ENCODE data around the gene NRXN3.

NRXN3 gene

GRCh38 chr14:79363291-79363690 lies 1193.1 kb downstream of the NRXN3 start:
- no peak for DNase-seq (ENCODE audit: low read depth)

- peak; percentile 99 for DNase-seq (ENCODE audit: low read depth)
Observed at GRCh38 chr14:79369359-79370332, 1199.5 kb downstream of the NRXN3 start.

DNA sequence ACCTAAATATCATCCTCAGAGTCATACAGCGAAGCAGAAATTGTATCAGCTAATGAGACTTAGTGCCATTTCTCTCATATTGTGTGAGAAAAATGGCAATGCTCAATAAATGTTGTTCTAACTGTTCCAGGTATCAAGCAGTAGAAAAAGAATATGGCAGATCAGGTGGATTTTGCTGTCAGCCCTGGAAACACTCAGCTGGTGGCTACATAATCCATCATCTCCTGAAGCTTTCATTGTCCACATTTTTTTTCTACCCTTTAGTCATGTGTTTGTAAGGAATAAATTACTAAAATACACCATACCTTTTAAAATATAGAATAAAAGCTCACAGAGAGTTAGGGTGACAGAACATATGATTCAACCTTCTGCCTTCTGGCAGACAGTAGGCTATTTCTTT lies 1200.8 kb downstream of the NRXN3 start:
- no peak for DNase-seq (ENCODE audit: low read depth)

DNA sequence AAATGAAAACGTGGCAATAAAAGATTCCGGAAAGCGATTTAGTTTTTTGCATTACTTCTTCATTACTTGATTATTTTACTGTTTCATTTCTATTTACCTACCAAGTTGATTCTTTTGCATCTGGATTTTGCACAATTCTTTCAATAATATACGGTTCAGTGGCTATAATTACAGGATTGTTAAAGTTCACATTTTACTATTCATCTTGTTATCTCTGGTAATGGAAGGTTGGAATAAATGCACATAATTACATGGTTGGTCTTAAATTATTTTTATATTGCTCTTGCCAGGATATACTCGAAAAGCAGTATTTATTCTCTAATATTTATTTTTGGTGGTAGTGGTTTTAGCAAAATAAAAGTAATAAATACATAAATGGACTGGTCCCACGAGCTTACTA lies 1203.3 kb downstream of the NRXN3 start:
- no peak for DNase-seq (ENCODE audit: low read depth)

GRCh38 chr14:79375356-79375755 lies 1205.2 kb downstream of the NRXN3 start:
- no peak for DNase-seq (ENCODE audit: low read depth)

DNA sequence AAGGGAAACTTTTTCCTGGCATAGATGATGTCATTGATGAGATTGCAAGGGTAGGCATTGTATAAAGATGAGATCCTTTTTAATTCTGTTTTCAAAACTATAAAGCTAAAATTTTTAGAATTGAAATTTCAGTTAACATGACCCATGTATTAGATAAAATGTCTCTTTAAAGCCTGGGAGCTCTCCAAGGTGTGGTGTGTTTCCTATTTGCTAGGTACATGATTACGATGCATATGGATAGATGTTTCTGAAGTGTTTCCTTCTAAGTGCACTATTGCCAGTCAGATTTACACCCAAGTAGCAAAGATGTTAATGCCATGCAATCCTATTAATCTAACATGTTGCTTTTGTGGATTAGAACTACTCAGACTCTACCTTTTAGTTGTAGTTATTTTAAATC lies 1206.4 kb downstream of the NRXN3 start:
- DNase-seq (ENCODE audit: low read depth) = no peak

DNA sequence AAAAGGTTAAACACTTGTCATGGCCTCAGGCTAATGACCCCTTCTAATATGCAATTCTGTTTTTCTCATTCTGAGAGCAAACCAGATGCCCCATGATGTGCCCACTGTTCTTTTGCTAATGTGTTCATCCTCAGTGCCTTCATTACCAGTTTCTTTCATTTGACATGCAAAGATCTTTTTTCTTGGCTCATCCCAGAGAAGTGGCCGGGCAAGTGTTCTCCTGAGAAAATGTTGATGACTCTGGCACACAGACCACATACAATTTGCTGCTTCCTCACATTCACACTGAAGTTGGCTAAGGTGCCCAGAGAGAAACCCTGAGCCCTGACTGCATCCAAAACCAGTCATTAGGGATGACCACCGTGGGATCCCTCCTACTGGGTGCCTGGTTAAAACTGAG lies 1207.8 kb downstream of the NRXN3 start:
- no peak for DNase-seq (ENCODE audit: low read depth)

- DNase-seq (ENCODE audit: low read depth) = no peak
Observed at GRCh38 chr14:79379266-79379665, 1209.1 kb downstream of the NRXN3 start.

DNA sequence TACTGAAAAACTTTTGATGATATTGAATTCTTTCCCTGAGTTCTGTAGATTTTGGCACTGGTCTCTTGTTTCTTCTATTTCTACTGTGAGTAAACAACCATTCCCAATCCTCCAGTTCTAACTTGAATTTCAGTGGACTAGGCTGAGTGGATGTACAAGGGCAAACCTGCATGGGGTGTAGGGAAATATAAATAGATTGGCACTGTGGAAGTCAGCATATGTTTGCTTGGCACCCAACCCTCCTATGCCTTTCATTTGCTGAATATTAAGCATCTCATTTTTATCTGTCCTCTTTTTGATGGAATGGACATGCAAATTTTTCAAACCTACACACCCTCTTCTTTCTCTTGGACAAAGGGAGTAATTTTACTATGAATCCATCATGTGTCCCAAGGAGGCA lies 1212.9 kb downstream of the NRXN3 start:
- no peak for DNase-seq (ENCODE audit: low read depth)

DNA sequence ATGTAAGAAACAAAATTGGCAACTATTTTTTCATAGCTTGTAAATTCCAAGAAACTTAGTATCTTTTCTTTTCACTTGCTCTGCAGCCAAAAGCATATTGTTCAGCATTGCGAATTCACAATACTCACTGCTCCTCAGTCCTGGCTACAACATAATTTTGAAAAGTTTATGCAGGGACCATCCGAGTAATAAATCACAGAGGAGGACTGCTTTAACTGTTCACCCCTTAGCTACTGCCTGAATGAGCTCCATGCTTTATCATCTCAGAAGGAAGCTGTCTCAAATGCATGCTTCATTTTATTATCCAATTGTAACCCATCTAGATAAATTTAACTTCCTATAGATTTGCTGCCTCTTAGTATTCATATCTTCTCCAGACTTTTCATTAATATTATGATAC lies 1213.3 kb downstream of the NRXN3 start:
- no peak for DNase-seq (ENCODE audit: low read depth)

DNA sequence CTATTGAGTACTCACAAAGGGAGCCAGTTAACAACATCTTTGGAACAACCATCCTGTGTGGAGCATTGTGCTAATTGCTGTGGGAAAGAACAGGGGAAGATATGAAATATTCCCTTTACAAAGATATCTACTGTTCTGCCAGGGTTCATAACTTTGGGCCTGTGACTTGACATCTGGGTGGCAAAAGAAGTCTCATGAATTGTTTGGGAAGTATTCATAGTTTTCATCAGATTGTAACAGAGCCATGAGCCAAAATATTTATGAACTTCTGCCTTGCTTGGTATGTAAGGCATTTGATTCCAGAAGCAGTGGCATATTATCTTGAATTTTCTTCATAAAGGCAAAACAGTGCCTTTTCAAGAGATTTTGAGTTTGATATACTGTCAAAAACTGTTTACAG lies 1224.9 kb downstream of the NRXN3 start:
- DNase-seq (ENCODE audit: low read depth) = peak; percentile 48

DNA sequence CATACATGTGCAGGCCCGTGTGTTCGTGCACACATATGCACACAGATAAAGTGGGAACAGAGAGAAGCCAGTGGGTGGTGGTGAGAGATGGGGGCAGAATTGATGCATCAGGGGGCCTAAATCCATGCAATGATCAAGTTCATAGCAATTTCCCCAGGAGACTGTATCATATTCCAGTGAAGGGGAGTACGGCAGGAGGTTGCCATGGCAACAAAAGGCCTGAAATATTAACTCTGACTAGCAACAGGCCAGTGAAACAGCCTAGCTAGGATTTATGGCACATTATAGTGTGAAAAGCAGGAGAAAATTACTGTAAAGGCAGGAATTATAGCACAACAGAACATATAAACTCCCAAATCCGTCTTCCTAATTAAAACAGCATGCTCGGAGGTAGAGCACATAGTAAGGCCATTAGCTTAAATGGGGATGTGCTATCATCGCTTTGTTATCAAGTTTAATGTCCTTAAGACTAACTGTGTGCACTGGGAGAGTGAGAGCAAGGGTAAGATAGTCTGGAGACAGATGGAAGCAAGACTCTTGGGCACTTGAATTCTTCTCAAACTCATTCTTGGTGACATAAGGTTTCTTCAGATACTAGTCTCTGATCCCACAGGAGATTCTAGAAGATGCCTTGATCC lies 1234.8 kb downstream of the NRXN3 start:
- DNase-seq (ENCODE audit: low read depth) = peak; percentile 7

DNA sequence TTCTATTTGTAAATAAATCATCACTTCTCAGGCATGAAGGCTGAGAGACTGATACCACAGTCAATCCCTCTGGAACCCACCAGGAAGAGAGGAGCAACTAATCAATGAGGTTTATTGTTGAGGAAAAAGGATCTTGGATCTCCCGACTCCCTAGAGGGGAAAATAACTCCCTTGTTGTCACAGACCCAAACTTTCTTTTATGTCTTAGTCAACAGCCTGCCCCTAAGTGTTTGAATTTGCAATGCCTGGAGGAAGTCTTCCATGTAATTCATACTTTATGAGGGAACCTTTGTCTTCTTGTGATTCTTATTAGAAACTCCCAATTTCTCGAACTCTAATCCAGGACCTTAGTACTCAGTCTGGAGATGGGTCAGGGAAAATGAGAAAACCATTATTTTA lies 1235.3 kb downstream of the NRXN3 start:
- no peak for DNase-seq (ENCODE audit: low read depth)

- DNase-seq (ENCODE audit: low read depth) = no peak
Observed at GRCh38 chr14:79407572-79407971, 1237.4 kb downstream of the NRXN3 start.

GRCh38 chr14:79408696-79409095 lies 1238.5 kb downstream of the NRXN3 start:
- DNase-seq (ENCODE audit: low read depth) = no peak

GRCh38 chr14:79411403-79412174 lies 1241.4 kb downstream of the NRXN3 start:
- DNase-seq (ENCODE audit: low read depth) = peak; percentile 3

DNA sequence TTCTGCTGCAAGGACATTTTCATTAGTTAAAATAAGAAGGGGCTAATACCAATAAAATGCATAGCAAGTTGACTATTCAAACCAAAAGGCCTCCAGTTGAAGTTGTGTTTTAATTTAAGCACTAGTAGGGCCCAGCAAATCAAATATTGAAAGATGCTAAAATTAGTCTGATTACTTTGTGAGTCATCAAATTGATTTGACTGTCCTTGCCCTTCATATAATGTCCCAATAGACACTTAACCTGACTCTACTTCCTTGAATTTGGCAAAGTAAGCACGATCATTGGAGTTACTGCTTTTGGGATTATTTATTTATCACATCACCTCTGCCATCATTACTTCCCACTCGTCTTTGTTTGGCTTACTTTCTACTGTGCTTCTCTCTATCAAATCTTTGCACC lies 1242.6 kb downstream of the NRXN3 start:
- DNase-seq (ENCODE audit: low read depth) = no peak

DNA sequence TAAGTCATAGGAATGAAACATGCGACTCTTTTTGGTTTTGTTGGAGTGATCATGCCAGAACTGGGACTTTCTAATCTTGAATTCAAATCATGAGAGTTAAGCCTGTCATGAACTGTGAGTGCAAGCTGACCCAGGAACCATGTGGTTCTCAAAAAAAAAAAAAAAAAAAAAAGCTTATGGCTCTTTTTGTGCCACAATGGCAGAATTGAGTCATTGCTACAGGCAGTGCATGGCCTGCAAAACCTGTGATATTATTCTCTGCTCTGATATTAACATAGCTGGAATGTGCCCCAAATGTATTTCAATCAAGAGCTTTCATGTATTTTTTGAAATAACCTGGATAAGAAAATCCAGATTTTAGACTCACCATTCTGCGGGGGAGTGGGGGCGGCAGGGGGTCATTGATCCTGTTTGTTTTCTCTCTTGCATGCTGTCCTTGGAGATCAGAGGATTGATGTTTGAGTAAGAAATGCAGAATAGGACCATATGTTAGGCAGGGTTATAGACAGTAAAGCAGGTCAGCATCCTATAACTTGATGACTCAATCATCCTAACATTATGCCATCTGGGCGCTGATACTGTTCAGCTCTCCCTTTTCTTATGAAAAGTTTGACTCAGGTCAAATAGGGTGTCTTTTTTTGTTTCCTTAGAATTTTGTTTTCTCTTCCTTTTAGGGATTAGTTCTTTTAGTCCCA lies 1243.7 kb downstream of the NRXN3 start:
- no peak for DNase-seq (ENCODE audit: low read depth)

- peak; percentile 5 for DNase-seq (ENCODE audit: low read depth)
Observed at GRCh38 chr14:79415726-79416125, 1245.6 kb downstream of the NRXN3 start.

DNA sequence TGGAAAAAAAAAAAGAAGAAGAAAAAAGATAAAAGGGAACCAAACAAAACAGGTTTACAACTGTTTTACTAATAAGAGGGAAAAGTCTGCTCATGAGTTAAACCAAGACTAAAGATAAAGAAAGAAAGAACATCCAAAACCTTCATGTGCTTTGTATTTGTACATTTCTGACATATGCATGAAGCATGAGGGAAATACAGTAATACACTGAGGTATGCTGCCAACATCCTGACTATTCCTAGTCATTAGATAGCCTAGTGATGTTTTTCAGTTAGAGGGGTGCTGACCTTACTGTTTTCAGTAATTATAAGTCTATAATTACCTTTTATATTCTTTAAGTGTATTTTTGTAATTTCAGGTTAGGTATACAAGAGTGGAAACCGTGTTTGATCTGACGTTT lies 1247.8 kb downstream of the NRXN3 start:
- DNase-seq (ENCODE audit: low read depth) = peak; percentile 10

DNA sequence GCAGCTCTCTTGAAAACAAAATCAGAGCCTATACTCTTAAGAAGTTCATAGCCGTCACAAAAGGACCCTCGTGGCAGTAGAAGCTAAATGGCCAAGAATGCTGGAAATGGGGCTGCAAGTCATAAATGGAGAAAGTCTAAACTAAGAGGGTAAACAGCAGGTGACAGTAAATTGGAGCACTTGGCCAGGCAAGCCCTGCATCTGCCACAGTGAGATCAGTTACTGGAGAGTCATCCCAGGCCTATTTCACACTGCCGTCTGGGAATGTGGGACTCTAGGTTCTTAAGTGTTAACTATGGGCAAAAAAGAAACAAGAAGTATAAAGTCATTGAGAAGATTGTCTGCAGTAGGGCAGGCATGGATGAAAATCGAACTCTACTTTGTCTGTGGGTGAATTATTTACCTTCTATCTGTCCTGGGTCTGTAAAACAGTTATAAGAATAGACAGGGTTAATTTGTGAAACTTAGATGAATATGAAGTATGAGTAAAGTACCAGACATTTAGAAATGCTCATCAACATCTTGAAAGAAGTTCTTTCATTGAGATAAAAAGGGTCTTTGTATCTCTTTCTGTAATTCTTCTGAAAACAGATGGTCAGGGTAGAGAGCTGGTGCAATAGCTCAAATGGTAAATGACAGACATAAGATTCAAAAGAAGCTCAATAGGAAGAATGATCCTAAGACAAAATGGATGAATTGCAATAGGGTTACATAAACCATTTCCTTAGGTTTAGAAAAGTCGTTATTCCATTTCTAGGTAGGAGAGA lies 1248.7 kb downstream of the NRXN3 start:
- DNase-seq (ENCODE audit: low read depth) = no peak
